ENCODE data around the gene PPM1B. TPM values are rescaled to one million over a fixed set of nuclear protein-coding genes. Genes with fewer than 3 reads are reported as not detected.

PPM1B gene
- total RNA-seq, 2 donors from 2014 or later, result 27.0 to 44.5 TPM

DNA sequence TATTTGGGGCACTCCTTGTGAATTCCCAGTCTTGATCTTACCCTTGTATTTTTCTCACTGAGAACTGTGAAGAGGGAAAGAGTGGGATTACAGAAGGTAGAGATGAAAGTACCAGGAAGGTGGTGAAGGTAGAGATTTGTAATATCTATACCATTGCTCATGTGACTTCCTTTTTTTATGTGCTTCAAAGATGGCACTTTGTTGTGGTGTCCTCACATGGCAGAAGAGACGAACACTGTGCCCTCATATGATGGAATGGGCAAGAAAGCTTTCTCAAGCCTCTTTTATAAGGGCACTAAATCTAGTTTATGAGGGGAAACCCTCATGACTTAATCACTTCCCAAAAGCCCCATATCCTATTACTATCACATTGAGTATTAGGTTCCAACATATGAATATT lies 28.9 kb upstream of the PPM1B start:
- ATAC-seq (no peak), DNase-seq (no peak)
- H3K27ac ChIP-seq, result no peak overlapping the region
- H3K27me3 ChIP-seq, result no peaks in the 10 kb centered on the region
- no peak for TF ChIP-seq POLR2A (IDR thresholded peaks at IDR 0.05)
- TF ChIP-seq, protein P1, sequence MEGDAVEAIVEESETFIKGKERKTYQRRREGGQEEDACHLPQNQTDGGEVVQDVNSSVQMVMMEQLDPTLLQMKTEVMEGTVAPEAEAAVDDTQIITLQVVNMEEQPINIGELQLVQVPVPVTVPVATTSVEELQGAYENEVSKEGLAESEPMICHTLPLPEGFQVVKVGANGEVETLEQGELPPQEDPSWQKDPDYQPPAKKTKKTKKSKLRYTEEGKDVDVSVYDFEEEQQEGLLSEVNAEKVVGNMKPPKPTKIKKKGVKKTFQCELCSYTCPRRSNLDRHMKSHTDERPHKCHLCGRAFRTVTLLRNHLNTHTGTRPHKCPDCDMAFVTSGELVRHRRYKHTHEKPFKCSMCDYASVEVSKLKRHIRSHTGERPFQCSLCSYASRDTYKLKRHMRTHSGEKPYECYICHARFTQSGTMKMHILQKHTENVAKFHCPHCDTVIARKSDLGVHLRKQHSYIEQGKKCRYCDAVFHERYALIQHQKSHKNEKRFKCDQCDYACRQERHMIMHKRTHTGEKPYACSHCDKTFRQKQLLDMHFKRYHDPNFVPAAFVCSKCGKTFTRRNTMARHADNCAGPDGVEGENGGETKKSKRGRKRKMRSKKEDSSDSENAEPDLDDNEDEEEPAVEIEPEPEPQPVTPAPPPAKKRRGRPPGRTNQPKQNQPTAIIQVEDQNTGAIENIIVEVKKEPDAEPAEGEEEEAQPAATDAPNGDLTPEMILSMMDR (IDR thresholded peaks at IDR 0.05), result no peak
- intact Hi-C loops (cut with DNase I), result no loop called here
- H3K9me3 ChIP-seq, result no peaks in the 10 kb centered on the region
- 63 to 95% methylated on average over 1 of the region's 1 CpG for WGBS, 2 donors
- no peaks in the 10 kb centered on the region for H3K36me3 ChIP-seq (replicated peaks in 1 of 2; ENCODE audit: insufficient read depth in 1 of 2, low read depth in 2 of 2)
- H3K4me1 ChIP-seq, result no peaks in the 10 kb centered on the region
- no peak overlapping the region for H3K4me3 ChIP-seq

DNA sequence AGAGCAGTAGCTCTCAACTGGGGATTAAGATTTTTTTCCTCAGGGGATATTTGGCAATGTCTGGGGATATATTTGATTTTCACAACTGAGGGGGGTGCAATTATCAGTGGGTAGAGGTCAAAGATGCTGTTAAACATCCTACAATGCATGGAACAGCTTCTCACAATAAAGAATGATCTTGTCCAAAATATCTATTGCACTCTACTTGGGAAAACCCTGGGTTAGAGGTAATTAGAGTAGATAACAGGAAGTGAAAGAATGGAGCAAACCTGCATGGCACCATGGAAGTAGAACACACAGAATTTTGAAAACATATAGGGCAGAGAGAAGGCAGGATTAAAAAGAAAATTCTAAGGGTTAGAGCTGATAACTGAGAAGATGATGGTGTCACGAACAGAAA lies 26.4 kb upstream of the PPM1B start:
- Histone ChIP-seq H3K4me1 (no peaks in the 10 kb centered on the region), H3K27me3 (no peaks in the 10 kb centered on the region), H3K27ac (no peak overlapping the region), H3K36me3 (replicated peaks in 1 of 2; ENCODE audit: insufficient read depth in 1 of 2, low read depth in 2 of 2) (no peaks in the 10 kb centered on the region), H3K9me3 (no peaks in the 10 kb centered on the region), H3K4me3 (no peak overlapping the region)
- intact Hi-C loops (cut with DNase I), result no loop called here
- TF ChIP-seq POLR2A (IDR thresholded peaks at IDR 0.05), result no peak
- TF ChIP-seq, protein P1 (IDR thresholded peaks at IDR 0.05), result no peak
- WGBS, 2 donors, result 71 to 95% methylated on average over 1 of the region's 1 CpG
- DNase-seq, result no peak
- no peak for ATAC-seq

DNA sequence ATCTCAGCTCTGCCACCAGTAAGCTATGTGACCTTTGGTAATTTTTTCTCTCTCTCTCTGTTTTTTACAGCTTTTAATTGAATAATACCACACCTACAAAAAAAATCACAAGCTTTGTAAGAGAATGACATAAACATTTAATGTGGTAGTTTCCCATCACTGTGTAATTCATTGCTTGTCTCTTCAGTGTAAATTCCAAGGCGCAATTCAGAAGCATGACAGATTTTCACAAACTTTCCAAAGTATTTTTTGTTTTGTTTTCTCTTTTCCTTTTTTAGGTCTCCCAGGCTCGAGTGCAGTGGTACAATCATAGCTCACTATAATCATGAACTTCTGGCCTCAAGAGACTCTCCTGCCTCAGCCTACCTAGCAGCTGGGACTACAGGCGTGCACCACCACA lies 25.0 kb upstream of the PPM1B start:
- intact Hi-C loops (cut with DNase I), result no loop called here
- Histone ChIP-seq H3K9me3 (no peaks in the 10 kb centered on the region), H3K27ac (no peak overlapping the region), H3K4me3 (no peak overlapping the region), H3K36me3 (replicated peaks in 1 of 2; ENCODE audit: insufficient read depth in 1 of 2, low read depth in 2 of 2) (no peaks in the 10 kb centered on the region), H3K4me1 (no peaks in the 10 kb centered on the region), H3K27me3 (no peaks in the 10 kb centered on the region)
- ATAC-seq (no peak), DNase-seq (no peak)
- WGBS, 2 donors, result 72 to 85% methylated on average over 3 of the region's 3 CpGs
- TF ChIP-seq, protein P1 (IDR thresholded peaks at IDR 0.05), result no peak
- TF ChIP-seq POLR2A (IDR thresholded peaks at IDR 0.05), result no peak

DNA sequence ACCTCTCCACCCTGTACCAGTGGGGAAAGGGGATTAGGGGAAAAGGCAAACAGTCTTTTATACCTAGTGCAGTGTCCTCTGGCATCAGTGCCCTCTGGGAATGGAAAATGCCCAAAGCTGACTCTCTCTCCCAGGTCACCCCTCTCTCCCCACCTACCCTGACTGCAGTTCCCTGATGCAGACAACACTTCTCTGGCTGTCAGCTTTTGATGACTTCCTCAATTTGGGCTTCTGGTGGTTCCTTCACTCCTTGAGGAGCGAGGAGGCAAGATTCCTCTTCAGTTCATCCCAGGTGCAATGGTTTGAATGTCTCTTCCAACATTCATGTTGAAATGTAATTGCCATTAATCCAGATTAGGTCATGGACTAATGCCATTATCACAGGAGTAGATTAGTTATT lies 19.7 kb upstream of the PPM1B start:
- intact Hi-C loops (cut with DNase I), result no loop called here
- Histone ChIP-seq H3K9me3 (no peaks in the 10 kb centered on the region), H3K4me3 (no peak overlapping the region), H3K27ac (no peak overlapping the region), H3K4me1 (no peaks in the 10 kb centered on the region), H3K36me3 (replicated peaks in 1 of 2; ENCODE audit: insufficient read depth in 1 of 2, low read depth in 2 of 2) (no peaks in the 10 kb centered on the region), H3K27me3 (no peaks in the 10 kb centered on the region)
- WGBS, 2 donors, result 67 to 83% methylated on average over 1 of the region's 1 CpG
- DNase-seq (no peak), ATAC-seq (no peak)
- TF ChIP-seq, protein P1 (IDR thresholded peaks at IDR 0.05), result no peak
- no peak for TF ChIP-seq POLR2A (IDR thresholded peaks at IDR 0.05)

DNA sequence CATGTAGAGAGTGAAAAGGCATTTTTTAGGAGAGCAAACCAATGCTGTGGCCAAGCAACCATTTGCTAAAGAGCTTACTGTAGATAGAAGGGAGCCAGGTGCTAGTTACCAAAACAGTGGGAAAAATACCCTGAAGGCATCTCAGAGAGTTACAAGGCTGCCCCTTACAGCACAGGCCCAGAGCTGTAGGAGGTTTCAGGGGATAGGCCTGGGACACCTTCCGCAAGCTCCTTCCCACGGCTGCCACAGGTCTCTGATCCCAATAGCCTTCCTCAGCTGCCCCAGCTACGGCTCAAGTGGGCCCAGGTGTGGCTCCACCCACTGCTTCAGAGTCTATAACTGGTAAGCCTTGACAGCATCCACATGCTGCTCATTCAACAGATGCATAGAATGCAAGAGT lies 18.2 kb upstream of the PPM1B start:
- H3K27ac ChIP-seq, result no peak overlapping the region
- no peaks in the 10 kb centered on the region for H3K36me3 ChIP-seq (replicated peaks in 1 of 2; ENCODE audit: insufficient read depth in 1 of 2, low read depth in 2 of 2)
- no peaks in the 10 kb centered on the region for H3K4me1 ChIP-seq
- intact Hi-C loops (cut with DNase I), result no loop called here
- no peak overlapping the region for H3K4me3 ChIP-seq
- TF ChIP-seq POLR2A (IDR thresholded peaks at IDR 0.05), result no peak
- TF ChIP-seq, protein P1 (IDR thresholded peaks at IDR 0.05), result no peak
- no peak for ATAC-seq
- WGBS, 2 donors, result 81 to 90% methylated on average over 2 to 3 of the region's 3 CpGs
- no peaks in the 10 kb centered on the region for H3K9me3 ChIP-seq
- DNase-seq, result no peak
- H3K27me3 ChIP-seq, result no peaks in the 10 kb centered on the region

Data from body of pancreas (tissue), 4 donors.